ENCODE measurements around the gene AUTS2.

AUTS2 gene

GRCh38 chr7:69624435-69625230 is 26.4 kb downstream of the AUTS2 start:
- DNase-seq (ENCODE audit: low read depth in 2 of 2) = no peak

- DNase-seq (ENCODE audit: low read depth in 2 of 2) = no peak
Observed at GRCh38 chr7:69625238-69625637, 27.0 kb downstream of the AUTS2 start.

GRCh38 chr7:69625798-69626197 is 27.5 kb downstream of the AUTS2 start:
- DNase-seq (ENCODE audit: low read depth in 2 of 2) = no peak

GRCh38 chr7:69630292-69630691 is 32.0 kb downstream of the AUTS2 start:
- DNase-seq (ENCODE audit: low read depth in 2 of 2) = no peak

- DNase-seq (ENCODE audit: low read depth in 2 of 2) = no peak
Observed at GRCh38 chr7:69631131-69631530, 32.9 kb downstream of the AUTS2 start.

GRCh38 chr7:69632280-69632679 is 34.0 kb downstream of the AUTS2 start:
- no peak for DNase-seq (ENCODE audit: low read depth in 2 of 2)

GRCh38 chr7:69633122-69633831 is 35.0 kb downstream of the AUTS2 start:
- DNase-seq (ENCODE audit: low read depth in 2 of 2) = no peak

- DNase-seq (ENCODE audit: low read depth in 2 of 2) = no peak
Observed at GRCh38 chr7:69635555-69636185, 37.4 kb downstream of the AUTS2 start.

- no peak for DNase-seq (ENCODE audit: low read depth in 2 of 2)
Observed at GRCh38 chr7:69638674-69639073, 40.4 kb downstream of the AUTS2 start.

- DNase-seq (ENCODE audit: low read depth in 2 of 2) = no peak
Observed at GRCh38 chr7:69640216-69640615, 41.9 kb downstream of the AUTS2 start.

- no peak for DNase-seq (ENCODE audit: low read depth in 2 of 2)
Observed at GRCh38 chr7:69640925-69641594, 42.8 kb downstream of the AUTS2 start.

- no peak for DNase-seq (ENCODE audit: low read depth in 2 of 2)
Observed at GRCh38 chr7:69643265-69643664, 45.0 kb downstream of the AUTS2 start.

- no peak for DNase-seq (ENCODE audit: low read depth in 2 of 2)
Observed at GRCh38 chr7:69643708-69644445, 45.6 kb downstream of the AUTS2 start.

- no peak for DNase-seq (ENCODE audit: low read depth in 2 of 2)
Observed at GRCh38 chr7:69645683-69646082, 47.4 kb downstream of the AUTS2 start.

GRCh38 chr7:69651101-69651590 is 52.9 kb downstream of the AUTS2 start:
- no peak for DNase-seq (ENCODE audit: low read depth in 2 of 2)

GRCh38 chr7:69652947-69653701 is 54.8 kb downstream of the AUTS2 start:
- DNase-seq (ENCODE audit: low read depth in 2 of 2) = no peak

GRCh38 chr7:69653806-69654205 is 55.5 kb downstream of the AUTS2 start:
- no peak for DNase-seq (ENCODE audit: low read depth in 2 of 2)

- DNase-seq (ENCODE audit: low read depth in 2 of 2) = no peak
Observed at GRCh38 chr7:69654381-69654780, 56.1 kb downstream of the AUTS2 start.

- DNase-seq (ENCODE audit: low read depth in 2 of 2) = no peak
Observed at GRCh38 chr7:69654849-69655707, 56.8 kb downstream of the AUTS2 start.

GRCh38 chr7:69656077-69656476 is 57.8 kb downstream of the AUTS2 start:
- DNase-seq (ENCODE audit: low read depth in 2 of 2) = no peak

All from stimulated activated CD8-positive, alpha-beta memory T cell treated with anti-CD3 and anti-CD28 coated beads, Interleukin-2, amount 100 ng/mL, for 1 hour (primary cell).